Testis (tissue), 3 donors: ENCODE measurements around the gene ERBIN. TPM values are rescaled to one million over a fixed set of nuclear protein-coding genes. Genes with fewer than 3 reads are reported as not detected.

Experiments used
- DNase-seq: peaks from one replicate; pipeline ENCODE4 v3.0.0-alpha.2; 2019
- H3K27ac ChIP-seq, 2 donors: fragments of 200-600 bp; sonication (generic); one replicate each; pipeline ENCODE4 v1.5.1; 2019
- H3K27me3 ChIP-seq: fragments of 200-600 bp; sonication (generic); one replicate; pipeline ENCODE4 v1.5.1; 2019
- H3K36me3 ChIP-seq: fragments of 200-600 bp; sonication (generic); one replicate; pipeline ENCODE4 v1.5.1; 2017; ENCODE audit warnings: low read depth; ENCODE audit errors: missing control alignments
- H3K4me1 ChIP-seq: fragments of 200-600 bp; sonication (generic); one replicate; pipeline ENCODE4 v1.5.1; 2019
- H3K4me3 ChIP-seq, 2 donors: fragments of 200-600 bp; sonication (generic); one replicate each; pipeline ENCODE4 v1.5.1; 2017 to 2019
- H3K9me3 ChIP-seq: fragments of 200-600 bp; sonication (generic); one replicate; pipeline ENCODE4 v1.5.1; 2017
- CTCF ChIP-seq, 3 experiments: fragments of 450-650 bp in 2 of 3; fragments of 200-600 bp in 1 of 3; sonication (generic) in 1 of 3; IDR thresholded peaks; one replicate each; pipeline ENCODE4 v1.5.1; 2016 to 2019; ENCODE audit warnings: antibody characterized with exemption in 3 of 3, mild to moderate bottlenecking in 2 of 3, moderate library complexity in 1 of 3
- POLR2A ChIP-seq: fragments of 450-650 bp; IDR thresholded peaks from one replicate; pipeline ENCODE4 v1.6.1; 2017; ENCODE audit warnings: antibody characterized with exemption, mild to moderate bottlenecking, moderate library complexity
- WGBS, 2 donors: methylation state at CpG; one replicate each; pipeline ENCODE4 v1.1.5; 2018; 5-methylcytosine and 5-hydroxymethylcytosine counted together
- intact Hi-C: fragments of 100-400 bp; cut with DNase I; formaldehyde crosslinking; loops from one replicate; pipeline ENCODE4 v1.15.1; 2023; ENCODE audit warnings: low total_unique reads
- polyA plus RNA-seq: library from polyadenylated mRNA; stranded (reverse); fragments of 350-450 nt; fragmentation: Illumina TruSeq; extraction: RNeasy Lipid Tissue Mini Kit (QIAGEN cat#74804); gene quantifications from one replicate; pipeline ENCODE4 v1.2.3, GENCODE V29; 2014; ENCODE audit warnings: low read depth, low replicate concordance; ENCODE audit not compliant: insufficient read depth
- total RNA-seq, 2 donors: library from RNA; depleted of rRNA; stranded (reverse); fragments of >200 nt; gene quantifications; one replicate each; pipeline ENCODE4 v1.2.3, GENCODE V29; 2016

The ERBIN gene
- total and polyA plus RNA-seq, 3 donors from 2014 or later: 45.7 to 98.3 (median 79.8) TPM

- Histone ChIP-seq H3K27ac (peak overlapping the region; percentile 94 to 100), H3K9me3 (no peaks in the 10 kb centered on the region), H3K27me3 (no peaks in the 10 kb centered on the region), H3K4me1 (peaks cover 6% of the 10 kb centered on the region), H3K4me3 (peak overlapping the region; percentile 89 to 96), H3K36me3 (no peaks in the 10 kb centered on the region)
- TF ChIP-seq POLR2A: no peak
- no peak for TF ChIP-seq CTCF (IDR thresholded peaks at IDR 0.05)
- DNase-seq: no peak
- WGBS, 2 donors: 2 to 8% methylated on average over 11 to 19 of the region's 19 CpGs
- intact Hi-C loops: loop anchor here (10.0 kb wide), 1 partner anchor 220 kb away; the partner anchor contains the start of gene SREK1
These were observed 1.9 kb upstream of the ERBIN start for GRCh38 chr5:65924366-65925043.

GRCh38 chr5:65925044-65925600, 1.3 kb upstream of the ERBIN start:
- Histone ChIP-seq H3K4me1 (peaks cover 6% of the 10 kb centered on the region), H3K36me3 (no peaks in the 10 kb centered on the region), H3K4me3 (peak overlapping the region; percentile 89 to 96), H3K9me3 (no peaks in the 10 kb centered on the region), H3K27ac (peak overlapping the region; percentile 94 to 100), H3K27me3 (no peaks in the 10 kb centered on the region)
- 0% methylated on average over 1 to 25 of the region's 46 CpGs for WGBS, 2 donors
- peak; percentile 77 for DNase-seq
- intact Hi-C loops: loop anchor here (10.0 kb wide), 1 partner anchor 220 kb away; the partner anchor contains the start of gene SREK1
- no peak for TF ChIP-seq CTCF (IDR thresholded peaks at IDR 0.05)
- TF ChIP-seq POLR2A: no peak

GRCh38 chr5:65925601-65926275, 637 bp upstream of the ERBIN start:
- 1% methylated on average over 54 to 76 of the region's 94 CpGs for WGBS, 2 donors
- Histone ChIP-seq H3K36me3 (no peaks in the 10 kb centered on the region), H3K27ac (peak overlapping the region; percentile 98 to 100), H3K9me3 (no peaks in the 10 kb centered on the region), H3K27me3 (no peaks in the 10 kb centered on the region), H3K4me1 (peaks cover 6% of the 10 kb centered on the region), H3K4me3 (peak overlapping the region; percentile 89 to 96)
- intact Hi-C loops: loop anchor here (10.0 kb wide), 1 partner anchor 219 kb away; the partner anchor contains the start of gene SREK1
- peak in 2 of 3 experiments; percentile 23 to 28 for TF ChIP-seq CTCF (IDR thresholded peaks at IDR 0.05)
- peak; percentile 34 for TF ChIP-seq POLR2A
- peak; percentile 82 for DNase-seq

GRCh38 chr5:65926893-65927292, 518 bp downstream of the ERBIN start:
- intact Hi-C loops: loop anchor here (10.0 kb wide), 1 partner anchor 218 kb away; the partner anchor contains the start of gene SREK1
- Histone ChIP-seq H3K4me1 (peaks cover 11% of the 10 kb centered on the region), H3K9me3 (no peaks in the 10 kb centered on the region), H3K4me3 (peak overlapping the region; percentile 89 to 96), H3K27ac (peak overlapping the region; percentile 98 to 100), H3K27me3 (no peaks in the 10 kb centered on the region), H3K36me3 (no peaks in the 10 kb centered on the region)
- peak; percentile 40 for DNase-seq
- TF ChIP-seq POLR2A (no peak), CTCF (IDR thresholded peaks at IDR 0.05) (no peak)
- WGBS, 2 donors: 0 to 2% methylated on average over 16 of the region's 16 CpGs
